ENCODE measurements around the gene ERCC2. TPM values are rescaled to one million over a fixed set of nuclear protein-coding genes. Genes with fewer than 3 reads are reported as not detected.
"Not testable (repeated sequence)": the region's sequence is repeated elsewhere in the genome, so short reads cannot be mapped to it uniquely, and the experiment has no call there.

ERCC2 gene
- 20.0 and 23.9 TPM in 2 replicates for total RNA-seq (2014; rRNA removed; shearing (Covaris generic))
- 20.3 and 23.5 TPM in 2 replicates for polyA plus RNA-seq (2015; cell fraction: cytosol; rRNA removed)
- polyA plus RNA-seq (2015; cell fraction: nucleus; rRNA removed) = 75.8 and 82.3 TPM in 2 replicates

DNA sequence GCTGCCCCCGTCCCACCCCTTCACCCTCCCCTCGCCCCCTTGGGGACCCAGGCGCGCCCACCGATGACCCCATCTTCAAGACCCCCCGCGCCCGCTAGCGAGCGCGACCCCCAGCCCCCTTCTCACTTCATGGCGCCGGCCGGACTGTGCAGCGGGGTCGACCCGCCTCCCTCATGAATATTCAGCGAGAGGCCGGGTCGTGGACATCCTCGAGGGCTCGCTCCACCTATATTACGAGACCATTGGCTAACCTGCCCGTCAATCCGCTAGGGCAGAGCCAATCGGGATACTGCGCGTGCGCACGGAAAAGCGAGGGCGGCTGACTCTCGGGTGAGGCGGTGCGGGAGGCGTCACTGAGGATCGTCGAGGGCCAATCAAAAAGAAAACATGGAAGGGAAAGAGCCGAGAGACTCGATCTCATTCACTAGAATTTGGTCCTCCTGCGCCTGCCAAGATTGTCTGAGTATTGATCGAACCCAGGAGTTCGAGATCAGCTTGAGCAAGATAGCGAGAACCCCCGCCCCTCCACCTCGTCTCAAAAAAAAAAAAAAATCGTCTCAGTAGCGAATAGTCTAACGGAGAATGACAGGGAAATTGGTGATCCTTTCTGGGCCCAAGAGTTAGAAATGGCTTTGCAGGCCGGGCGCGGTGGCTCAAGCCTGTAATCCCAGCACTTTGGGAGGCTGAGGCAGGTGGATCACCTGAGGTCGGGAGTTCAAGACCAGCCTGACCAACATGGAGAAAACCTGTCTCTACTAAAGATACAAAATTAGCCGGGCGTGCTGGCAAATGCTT is at the start of gene ERCC2:
ERCC2 (minus strand) TSS at position 164 of the 795 bp plus-strand sequence; CDS start at position 131, 33 bp downstream.
- peak; percentile 97 for DNase-seq (ENCODE audit: low read depth)

DNA sequence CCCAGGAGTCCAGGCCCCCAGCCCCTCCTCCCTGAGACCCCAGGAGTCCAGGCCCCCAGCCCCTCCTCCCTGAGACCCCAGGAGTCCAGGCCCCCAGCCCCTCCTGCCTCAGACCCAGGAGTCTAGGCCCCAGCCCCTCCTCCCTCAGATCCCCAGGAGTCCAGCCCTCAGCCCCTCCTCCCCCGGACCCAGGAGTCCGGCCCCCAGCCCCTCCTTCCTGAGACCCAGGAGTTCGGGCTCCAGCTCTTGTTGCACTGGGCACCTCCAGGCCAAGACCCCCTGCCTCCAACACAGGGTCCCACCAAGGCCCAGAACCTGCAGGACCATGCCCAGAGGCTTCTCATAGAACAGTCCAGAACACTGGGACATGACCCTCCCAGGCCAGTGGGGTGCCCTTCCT is 49.5 kb upstream of the ERCC2 start:
- no peak for DNase-seq (ENCODE audit: low read depth)

DNA sequence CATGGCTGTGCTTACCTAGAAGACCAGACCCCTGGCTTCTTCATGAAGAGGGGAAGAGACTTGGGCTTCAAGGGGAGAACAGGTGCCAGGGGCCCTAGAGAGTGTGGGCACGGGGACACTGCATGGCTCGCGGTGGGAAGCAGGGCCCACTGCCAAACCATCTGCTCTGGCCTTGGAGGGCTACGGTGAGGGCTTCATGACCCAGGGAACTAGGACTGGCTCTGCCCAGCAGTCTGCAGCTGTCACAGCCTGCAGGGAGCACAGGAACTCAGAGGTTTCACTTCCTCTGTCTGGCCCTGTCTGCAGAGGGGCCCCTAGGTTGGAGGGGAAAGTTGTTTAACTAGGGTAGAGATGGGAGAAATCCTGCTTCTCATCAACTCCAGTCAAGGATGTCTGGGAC is 49.0 kb upstream of the ERCC2 start:
- no peak for DNase-seq (ENCODE audit: low read depth)

DNA sequence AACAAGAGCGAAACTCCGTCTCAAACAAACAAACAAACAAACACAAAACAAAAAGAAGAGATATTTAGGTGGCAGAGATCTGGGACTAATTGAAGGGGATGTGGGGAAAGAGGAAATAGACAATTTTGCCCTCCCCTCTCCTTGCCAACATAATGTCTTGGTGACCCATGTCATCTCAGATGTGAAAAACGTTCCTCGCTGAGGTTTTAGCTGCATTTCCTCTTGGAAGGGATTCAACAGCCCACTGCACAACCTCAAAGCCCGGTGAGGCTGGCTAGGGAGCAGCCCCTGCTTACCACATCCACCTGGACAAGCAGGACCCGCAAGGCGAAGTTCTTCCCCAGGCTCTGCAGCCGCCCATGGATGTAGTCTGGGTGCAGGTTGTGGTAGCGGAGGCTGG is 48.4 kb upstream of the ERCC2 start:
- no peak for DNase-seq (ENCODE audit: low read depth)

DNA sequence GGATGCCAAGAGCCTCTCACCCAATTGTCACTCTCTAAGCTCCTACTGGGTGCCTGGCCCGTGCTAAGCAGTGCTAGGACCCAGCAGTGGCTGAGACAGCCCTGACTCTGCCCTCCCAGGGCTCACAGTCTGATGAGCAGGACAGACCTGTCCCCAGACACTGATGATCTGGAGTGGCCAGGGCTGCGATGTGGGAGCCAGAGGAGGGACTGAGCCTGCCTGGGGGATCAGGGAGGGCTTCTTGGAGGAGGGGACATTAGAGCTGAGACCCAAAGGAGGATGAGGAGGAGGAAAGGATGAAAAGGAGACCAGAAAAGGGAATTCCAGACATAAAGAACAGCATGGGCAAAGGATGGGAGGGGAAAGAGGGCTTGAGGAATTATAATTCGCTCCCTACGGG is 46.8 kb upstream of the ERCC2 start:
- no peak for DNase-seq (ENCODE audit: low read depth)

DNA sequence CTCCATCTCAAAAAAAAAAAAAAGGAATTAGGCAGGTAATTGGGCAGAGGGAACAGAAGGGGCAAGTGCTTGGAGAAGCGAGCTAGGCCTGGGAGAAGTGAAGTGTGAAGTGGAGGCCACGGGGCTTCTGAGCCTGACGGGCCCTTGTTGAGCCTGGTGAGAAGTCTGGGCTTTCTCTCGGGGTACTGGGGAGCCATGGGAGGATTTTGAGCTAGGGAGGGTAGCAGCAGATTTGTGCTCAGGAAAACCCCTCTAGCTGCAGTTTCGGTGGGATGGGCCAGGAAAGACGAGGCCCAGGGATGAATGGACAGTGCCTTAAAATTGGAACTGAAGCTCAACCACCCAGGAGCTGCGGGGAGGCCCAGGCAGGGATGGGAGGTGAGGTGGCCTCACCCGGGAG is 44.1 kb upstream of the ERCC2 start:
- DNase-seq (ENCODE audit: low read depth) = no peak

DNA sequence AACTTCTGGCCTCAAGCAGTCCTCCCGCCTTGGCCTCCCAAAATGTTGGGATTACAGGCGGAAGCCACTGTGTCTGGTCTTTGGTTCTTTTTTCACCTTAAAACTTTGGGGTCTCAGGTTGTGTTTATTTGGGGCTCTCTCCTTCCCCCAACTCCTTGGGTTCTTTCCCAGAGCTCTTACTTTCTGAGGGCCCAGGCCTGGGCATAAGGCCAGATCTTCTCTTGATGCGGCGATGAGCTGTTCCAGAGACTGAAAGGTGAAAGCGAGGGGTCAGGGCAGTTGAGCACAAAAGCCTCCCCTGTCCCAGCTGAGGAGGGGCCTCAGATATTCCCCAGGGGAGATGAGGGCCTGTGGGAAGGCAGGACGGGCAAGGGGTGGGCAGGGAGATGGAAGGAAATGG is 43.1 kb upstream of the ERCC2 start:
- DNase-seq (ENCODE audit: low read depth) = no peak

DNA sequence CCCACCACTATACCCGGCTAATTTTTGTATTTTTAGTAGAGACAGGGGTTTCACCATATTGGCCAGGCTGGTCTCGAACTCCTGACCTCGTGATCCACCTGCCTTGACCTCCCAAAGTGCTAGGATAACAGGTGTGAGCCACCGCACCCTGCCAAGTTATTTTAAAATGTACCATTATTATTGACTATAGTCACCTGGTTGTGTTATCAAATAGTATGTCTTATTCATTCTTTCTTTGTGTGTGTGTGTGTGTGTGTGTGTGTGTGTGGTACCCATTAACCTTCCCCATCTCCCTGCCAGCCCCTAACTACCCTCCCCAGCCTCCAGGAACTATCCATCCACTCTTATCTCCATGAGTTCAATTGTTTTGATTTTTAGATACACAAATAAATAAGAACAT is 40.0 kb upstream of the ERCC2 start:
- not testable (repeated sequence) for DNase-seq (ENCODE audit: low read depth)

DNA sequence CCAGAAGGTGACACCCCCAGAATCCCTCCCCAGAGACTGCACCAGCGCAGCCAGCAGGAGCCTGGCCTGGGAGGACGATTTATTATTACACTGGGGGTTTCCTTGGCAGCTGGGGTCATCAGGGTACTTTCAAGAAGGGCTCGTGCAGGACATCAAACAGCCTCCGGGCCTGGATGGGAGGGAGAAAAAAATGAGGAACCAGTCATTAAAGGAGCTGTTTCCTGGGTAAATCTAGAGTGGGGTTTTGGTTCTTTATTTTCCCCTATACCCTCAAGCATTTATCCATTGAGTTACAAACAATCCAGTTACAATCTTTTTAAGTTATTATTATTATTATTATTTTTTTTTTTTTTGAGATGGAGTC is 39.2 kb upstream of the ERCC2 start:
- no peak for DNase-seq (ENCODE audit: low read depth)

DNA sequence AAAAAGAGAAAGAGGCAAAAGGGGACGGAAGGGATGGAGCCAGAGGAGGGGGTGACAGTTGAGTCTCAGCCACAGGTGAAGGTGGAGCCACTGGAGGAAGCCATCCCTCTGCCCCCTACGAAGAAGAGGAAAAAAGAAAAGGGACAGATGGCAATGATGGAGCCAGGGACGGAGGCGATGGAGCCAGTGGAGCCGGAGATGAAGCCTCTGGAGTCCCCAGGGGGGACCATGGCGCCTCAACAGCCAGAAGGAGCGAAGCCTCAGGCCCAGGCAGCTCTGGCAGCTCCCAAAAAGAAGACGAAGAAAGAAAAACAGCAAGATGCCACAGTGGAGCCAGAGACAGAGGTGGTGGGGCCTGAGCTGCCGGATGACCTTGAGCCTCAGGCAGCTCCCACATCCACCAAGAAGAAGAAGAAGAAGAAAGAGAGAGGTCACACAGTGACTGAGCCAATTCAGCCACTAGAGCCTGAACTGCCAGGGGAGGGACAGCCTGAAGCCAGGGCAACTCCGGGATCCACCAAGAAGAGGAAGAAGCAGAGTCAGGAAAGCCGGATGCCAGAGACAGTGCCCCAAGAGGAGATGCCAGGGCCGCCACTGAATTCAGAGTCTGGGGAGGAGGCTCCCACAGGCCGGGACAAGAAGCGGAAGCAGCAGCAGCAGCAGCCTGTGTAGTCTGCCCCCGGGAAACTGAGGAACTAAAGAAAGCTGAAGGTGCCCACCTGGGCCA is 38.6 kb upstream of the ERCC2 start:
- no peak for DNase-seq (ENCODE audit: low read depth)

DNA sequence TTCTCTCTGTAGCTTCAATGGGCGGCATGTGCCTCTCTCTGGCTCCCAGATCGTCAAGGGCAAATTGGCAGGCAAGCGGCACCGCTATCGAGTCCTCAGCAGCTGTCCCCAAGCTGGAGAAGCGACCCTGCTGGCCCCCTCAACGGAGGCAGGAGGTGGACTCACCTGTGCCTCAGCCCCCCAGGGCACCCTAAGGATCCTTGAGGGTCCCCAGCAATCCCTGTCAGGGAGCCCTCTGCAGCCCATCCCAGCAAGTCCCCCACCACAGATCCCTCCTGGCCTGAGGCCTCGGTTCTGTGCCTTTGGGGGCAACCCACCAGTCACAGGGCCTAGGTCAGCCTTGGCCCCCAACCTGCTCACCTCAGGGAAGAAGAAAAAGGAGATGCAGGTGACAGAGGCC is 37.7 kb upstream of the ERCC2 start:
- no peak for DNase-seq (ENCODE audit: low read depth)

DNA sequence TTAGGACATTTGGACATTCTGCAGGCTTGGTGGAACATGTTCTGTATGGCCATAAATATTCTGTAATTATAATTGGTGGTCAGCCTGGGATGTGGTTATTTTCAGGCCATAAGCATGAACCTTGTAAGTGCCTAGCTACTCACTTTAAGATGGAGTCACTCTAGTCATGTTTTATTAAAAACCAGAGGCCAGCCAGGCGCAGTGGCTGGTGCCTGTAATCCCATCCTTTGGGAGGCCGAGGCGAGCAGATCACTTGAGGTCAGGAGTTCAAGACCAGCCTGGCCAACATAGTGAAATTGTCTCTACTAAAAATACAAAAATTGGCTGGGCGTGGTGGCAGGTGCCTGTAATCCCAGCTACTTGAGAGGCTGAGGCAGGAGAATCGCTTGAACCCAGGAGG is 37.2 kb upstream of the ERCC2 start:
- DNase-seq (ENCODE audit: low read depth) = not testable (repeated sequence)

DNA sequence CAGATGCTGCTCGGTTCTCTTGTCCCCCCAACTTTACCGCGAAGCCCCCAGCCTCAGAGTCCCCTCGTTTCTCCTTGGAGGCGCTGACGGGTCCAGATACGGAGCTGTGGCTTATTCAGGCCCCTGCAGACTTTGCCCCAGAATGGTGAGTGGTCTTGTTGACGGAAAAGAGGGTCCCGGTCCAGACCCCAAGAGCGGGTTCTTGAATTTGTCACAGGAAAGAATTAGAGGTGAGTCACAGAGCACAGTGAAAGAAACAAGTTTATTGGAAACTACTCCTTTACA is 36.7 kb upstream of the ERCC2 start:
- no peak for DNase-seq (ENCODE audit: low read depth)

DNA sequence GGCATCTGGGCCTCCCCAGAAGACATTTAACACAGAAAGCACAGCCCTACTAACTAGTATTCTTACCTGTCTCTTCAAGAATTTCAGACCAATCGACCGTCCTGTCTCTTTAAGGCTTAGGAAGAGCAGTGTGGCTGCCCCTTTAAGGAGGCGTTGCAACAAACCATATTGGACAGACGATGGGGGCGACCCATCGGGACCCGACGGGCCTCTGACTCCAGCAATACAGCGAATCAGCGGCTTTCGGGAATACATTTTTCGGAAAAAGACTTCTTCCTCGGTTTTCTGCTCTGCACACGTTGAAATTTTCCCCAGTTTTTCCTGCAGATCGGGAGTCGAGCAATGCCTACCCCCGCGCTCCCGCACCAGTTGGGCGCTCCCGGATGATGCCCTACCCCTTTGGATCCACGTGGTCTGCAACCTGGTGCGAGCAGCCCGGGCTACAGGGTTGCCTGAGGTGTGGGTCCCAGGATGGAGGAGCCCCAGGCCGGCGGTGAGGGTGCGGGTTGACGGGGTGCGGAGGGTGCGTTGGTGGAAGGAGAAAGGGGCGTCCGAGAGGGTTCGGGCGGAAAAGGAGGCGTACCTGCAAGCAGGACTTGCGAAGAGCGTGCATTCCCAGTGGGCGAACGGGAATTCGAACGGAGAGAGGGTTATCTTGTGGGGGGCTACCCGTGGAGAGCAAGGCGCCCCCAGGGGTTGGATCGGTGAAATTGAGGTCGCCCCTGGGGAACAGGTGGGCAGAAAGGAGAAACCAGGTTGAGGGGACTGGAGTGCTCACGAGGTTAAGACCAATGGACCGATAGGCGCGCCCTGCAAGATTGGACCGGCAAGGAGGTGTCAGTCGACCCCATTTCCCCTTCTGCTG is 36.1 kb upstream of the ERCC2 start, which contains the start of gene POLR1G:
POLR1G (plus strand) TSS at position 419 of the 865 bp plus-strand sequence; CDS start at position 472, 53 bp downstream.
- DNase-seq (ENCODE audit: low read depth) = peak; percentile 86

DNA sequence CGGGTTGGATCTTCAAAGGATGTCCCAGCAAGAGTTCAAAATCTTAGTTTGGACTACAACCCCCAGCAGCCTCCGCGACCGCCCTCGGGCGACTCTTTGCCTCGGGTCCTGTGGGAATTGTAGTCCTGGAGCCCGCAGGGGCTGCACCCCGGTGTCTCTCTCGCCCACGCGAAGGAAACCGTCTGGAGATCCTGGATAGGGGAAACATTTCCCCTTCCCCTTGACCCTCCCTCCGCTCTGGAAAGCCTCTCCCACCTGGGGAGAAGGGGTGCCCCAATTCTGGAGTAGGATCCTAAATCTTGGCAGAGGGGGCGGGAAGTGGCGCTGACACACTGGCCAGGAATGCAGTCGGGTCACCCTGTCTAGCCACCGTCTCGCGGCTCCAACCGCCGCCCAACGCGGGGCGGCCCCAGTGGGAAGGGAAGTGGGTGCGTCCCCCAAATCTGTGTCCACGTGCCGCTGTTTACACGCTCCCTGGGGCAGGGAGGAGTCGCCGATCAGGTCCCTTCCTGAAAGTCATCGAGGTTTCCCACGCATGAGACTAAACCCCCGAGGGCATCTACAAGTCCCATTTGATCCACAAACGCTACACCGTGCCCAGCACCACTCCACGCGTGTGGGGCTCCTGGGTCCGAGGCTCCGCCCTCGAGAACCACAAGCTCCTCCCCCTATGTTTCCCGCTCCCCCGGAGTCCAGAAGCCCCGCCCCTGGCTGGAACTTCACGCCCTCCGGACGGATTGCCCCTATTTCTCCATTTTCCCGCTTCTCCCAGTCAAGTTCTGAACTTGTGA is 35.3 kb upstream of the ERCC2 start:
- DNase-seq (ENCODE audit: low read depth) = peak; percentile 94

DNA sequence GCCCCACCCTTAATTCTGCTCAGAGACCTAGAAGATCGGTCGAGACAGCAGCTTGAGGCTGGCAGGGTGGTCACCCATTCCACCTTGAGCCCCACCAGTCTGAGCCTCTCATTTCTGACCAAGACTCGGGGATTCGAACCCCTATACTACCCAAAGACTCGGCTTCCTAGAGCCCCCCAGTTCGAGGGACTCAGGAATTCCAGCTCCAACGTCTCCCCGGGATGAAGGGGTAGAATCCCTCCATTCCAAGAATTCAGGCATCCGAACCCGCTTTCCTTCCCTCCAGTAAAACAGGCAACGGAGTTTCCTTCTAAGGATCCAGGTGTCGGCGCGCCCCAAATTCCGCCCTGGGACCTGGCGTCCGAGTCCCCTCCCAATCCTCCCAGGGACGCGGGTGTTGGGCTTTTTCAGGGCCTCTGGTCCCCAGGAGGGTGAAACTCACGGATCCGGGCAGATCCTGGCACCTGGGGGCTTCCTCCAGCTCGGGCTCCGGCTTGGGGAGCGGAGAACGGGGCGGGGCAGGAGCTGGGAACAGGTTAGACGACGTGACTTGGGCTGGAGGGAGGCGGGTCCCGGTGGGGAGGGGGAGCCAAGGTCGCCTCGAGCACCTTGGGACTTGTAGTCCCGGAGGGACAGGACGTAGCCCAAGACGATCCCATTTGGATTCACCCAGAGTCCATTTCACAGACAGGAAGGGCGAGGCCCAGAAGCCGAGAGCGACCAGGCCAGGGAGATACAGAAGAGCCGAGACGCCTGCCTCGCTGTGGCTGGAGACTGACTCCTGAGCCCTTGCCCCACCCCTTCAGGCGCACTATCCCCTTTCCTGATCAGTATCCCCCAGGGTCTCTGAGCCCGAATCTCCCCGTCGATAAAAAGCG is 34.4 kb upstream of the ERCC2 start, which contains the start of gene PPP1R13L:
PPP1R13L (minus strand) TSS at position 513 of the 878 bp plus-strand sequence. CDS start 6,751 bp downstream, outside the sequence.
- DNase-seq (ENCODE audit: low read depth) = peak; percentile 94

DNA sequence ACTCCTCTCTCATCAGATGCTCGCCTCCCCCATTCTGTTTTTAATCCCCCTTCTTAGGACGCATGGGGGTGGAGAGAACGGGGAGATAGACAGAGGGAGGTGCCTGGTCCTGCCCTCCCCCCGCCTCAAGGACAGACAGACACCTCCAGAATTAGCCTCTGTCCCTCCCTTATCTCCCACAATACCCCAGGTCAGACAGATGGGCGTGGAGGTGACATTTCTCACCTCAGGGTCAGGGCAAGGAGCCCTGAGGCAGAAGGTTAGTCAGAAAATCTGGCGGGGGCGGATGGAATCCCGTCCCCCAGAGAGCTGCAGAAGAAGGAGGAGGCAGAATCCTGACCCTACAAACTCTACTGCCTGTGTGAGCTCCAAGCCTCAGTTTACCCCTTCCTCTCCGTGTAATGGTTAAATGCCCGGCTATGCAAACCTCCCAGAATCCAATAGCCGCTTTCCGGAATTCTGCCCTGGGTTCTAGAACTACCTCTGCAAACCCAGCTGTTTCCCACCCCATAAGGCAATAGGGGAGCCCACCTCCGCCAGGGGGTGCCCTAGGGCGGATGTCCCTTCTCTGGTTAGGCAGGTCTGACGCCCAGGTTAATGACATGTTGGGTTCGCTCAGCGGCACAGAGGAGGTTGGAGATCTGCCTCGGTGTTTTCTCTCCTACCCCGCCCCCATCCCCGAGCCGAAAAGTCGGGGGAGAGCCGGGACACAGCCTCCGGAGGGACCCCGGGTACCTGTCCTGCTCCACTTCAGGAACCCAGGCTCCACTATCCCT is 33.6 kb upstream of the ERCC2 start:
- peak; percentile 67 for DNase-seq (ENCODE audit: low read depth)

DNA sequence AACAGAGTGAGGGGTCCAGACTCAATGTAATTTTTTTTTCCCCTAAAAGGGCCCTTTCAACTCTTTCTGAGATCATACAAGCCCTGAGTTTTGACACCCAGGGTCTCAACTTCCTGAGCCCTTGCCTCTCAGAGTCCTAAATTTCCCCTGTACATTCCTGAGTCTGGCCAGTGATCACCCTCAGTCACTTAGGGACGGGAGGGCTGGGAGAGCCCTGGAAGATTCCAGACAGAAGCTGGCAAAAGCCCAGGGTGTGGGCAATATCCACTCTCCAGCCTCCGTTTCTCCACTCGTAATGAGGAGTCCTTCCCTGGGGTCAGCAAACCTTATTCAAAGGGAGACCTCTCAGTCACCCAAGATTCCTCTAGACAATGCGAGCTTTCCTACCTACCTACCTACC is 32.9 kb upstream of the ERCC2 start:
- DNase-seq (ENCODE audit: low read depth) = no peak
